ENCODE measurements around the gene CIB4. TPM values are rescaled to one million over a fixed set of nuclear protein-coding genes. Genes with fewer than 3 reads are reported as not detected.

CIB4 gene
- total and polyA plus RNA-seq, 2 of the 4 experiments (the other 2 are of a cell fraction): not detected

DNA sequence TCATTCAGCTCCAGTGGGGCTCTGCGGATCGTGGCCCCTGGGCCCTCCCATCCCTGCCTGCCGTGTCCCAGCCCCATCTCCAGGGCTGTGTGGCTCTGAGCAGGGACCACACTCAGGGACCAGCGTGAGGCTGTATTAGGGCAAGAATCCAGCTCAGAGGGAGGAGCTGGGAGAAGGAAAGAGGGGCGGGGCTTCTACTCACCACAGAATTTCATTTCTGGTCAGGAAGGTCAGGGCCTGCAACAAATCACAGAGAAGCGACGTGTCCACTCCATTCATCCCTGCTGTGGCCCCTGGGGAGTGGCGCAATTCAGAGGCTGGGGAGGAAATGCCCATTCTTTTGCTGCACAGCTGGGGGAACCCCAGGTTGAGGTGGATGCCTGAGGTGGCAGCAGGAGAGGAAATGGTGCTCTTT, 828 bp downstream of the CIB4 start:
- BruUV-seq (replicated peaks): no TSS peak

More for the DNA sequence above, 828 bp downstream of the CIB4 start:
- in situ Hi-C loops (cut with MboI; ENCODE audit: low sequenced_read_pairs): no loop called here
- Histone ChIP-seq H3K4me1 (ENCODE audit: control insufficient read depth, insufficient read depth, low read length) (peaks cover 2% of the 10 kb centered on the region; the same call in 1 of the 2 replicates), H3K9ac (ENCODE audit: low read depth, low read length) (no peak overlapping the region), H3K23ac (ENCODE audit: low read depth, low read length) (no peak overlapping the region), H3K79me1 (ENCODE audit: low read depth in 1 of 2, low read length in 2 of 2) (no peaks in the 10 kb centered on the region), H3K14ac (replicated peaks; ENCODE audit: low read depth, low read length) (no peak overlapping the region), H3K27ac (ENCODE audit: insufficient read depth, low read length) (no peak overlapping the region), H4K5ac (ENCODE audit: low read depth, low read length) (no peak overlapping the region), H2AK5ac (ENCODE audit: low read depth, low read length) (no peak overlapping the region), H3K9me3 (ENCODE audit: control insufficient read depth, insufficient read depth, low read length) (no peaks in the 10 kb centered on the region), H4K91ac (ENCODE audit: insufficient read depth, low read depth, low read length) (no peak overlapping the region), H3K4ac (ENCODE audit: low read depth, low read length) (no peak overlapping the region), H3K4me3 (ENCODE audit: insufficient read depth, low read depth, low read length) (no peak overlapping the region), H3K27me3 (ENCODE audit: control insufficient read depth, insufficient read depth, low read length) (peaks cover 37% of the 10 kb centered on the region), H3K36me3 (ENCODE audit: control insufficient read depth, insufficient read depth, low read length) (no peaks in the 10 kb centered on the region), H2BK15ac (ENCODE audit: low read depth, low read length) (no peak overlapping the region), H4K20me1 (ENCODE audit: insufficient read depth, low read length) (no peaks in the 10 kb centered on the region), H2AFZ (replicated peaks; ENCODE audit: low read length, poor library complexity) (no peak overlapping the region), H3K4me2 (ENCODE audit: low read depth, low read length) (no peak overlapping the region; the same call in 1 of the 2 replicates), H3K9me1 (ENCODE audit: insufficient read depth, low read length) (no peaks in the 10 kb centered on the region), H2BK5ac (ENCODE audit: low read depth, low read length, poor library complexity, severe bottlenecking) (no peak overlapping the region), H4K8ac (ENCODE audit: low read depth in 2 of 2, low read length in 2 of 2) (no peak overlapping the region), H2BK120ac (ENCODE audit: low read depth, low read length) (no peak overlapping the region), H2AK9ac (replicated peaks; ENCODE audit: low read depth, low read length, poor library complexity) (no peak overlapping the region), H3K18ac (ENCODE audit: low read depth, low read length) (no peak overlapping the region), H3K56ac (ENCODE audit: extremely low read depth, insufficient read depth, low read length) (no peak overlapping the region), H2BK20ac (ENCODE audit: low read depth, low read length) (no peak overlapping the region)
- no CpG with 5 or more reads among the region's 8 CpGs for WGBS, 2 experiments (ENCODE audit: extremely low coverage in 2 of 2, insufficient read length in 1 of 2)
- TF ChIP-seq SMC3 (IDR thresholded peaks at IDR 0.05; ENCODE audit: low read depth, low read length): no peak
- no peak for TF ChIP-seq MXI1 (IDR thresholded peaks at IDR 0.05; ENCODE audit: borderline replicate concordance, low read depth, low read length)
- no peak for TF ChIP-seq FOS (IDR thresholded peaks at IDR 0.05; ENCODE audit: low read depth, low read length)
- TF ChIP-seq MAFK (IDR thresholded peaks at IDR 0.05; ENCODE audit: low read depth, low read length): no peak
- TF ChIP-seq CEBPB (IDR thresholded peaks at IDR 0.05; ENCODE audit: low read depth, low read length): peak; percentile 48; the same call in 1 of the 2 replicates
- POLR2A ChIA-PET (ENCODE audit: unreplicated experiment): no interaction called here
- ATAC-seq (ENCODE audit: low read depth) (peak; percentile 75), DNase-seq (peak; percentile 39)
- intact Hi-C loops (cut with micrococcal nuclease): no loop called here
- dilution Hi-C loops (cut with HindIII; ENCODE audit: low sequenced_read_pairs, unreplicated experiment): no loop called here
- CTCF ChIA-PET: no interaction called here

All from IMR-90 (cell line).